Measurements from ENCODE around the gene IL2RA. TPM values are rescaled to one million over a fixed set of nuclear protein-coding genes. Genes with fewer than 3 reads are reported as not detected.

IL2RA gene
- total and polyA plus RNA-seq, 9 donors = 0.07 to 5.2 (median 0.90) TPM; not detected in 2

DNA sequence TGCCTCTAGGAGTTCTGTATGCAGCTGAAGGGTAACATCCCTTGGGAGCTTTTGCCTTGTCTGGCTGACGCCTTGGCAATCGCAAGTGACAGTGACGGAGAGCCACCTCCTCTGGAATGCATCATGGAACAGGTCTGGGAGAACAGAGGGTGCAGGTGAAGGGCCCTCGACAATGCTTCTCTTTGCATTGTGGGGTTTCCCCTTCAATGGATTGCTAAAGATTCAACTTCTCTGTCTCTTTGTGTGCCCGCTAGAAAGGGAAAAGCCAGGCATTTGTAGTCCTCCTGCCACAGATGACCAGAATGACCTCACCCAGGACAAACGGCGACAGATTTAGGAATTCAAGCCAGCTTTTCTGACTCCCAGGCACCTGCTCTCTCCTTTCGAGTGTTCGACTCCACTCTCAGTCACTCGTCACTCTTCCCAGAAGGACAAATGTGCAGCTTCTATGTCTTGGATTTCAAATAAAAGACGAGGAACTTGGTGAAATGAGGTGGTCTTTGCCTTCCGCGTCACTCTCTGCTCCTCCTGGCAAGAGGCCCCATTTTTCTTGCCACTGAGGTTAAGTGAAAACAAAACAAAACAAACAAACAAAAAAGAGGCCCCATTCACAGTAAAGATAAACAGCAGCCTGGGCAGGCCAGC, 26.1 kb downstream of the IL2RA start:
- Histone ChIP-seq H3K36me3 (no peaks in the 10 kb centered on the region), H3K4me1 (ENCODE audit: insufficient read depth) (no peaks in the 10 kb centered on the region), H3K9me3 (no peaks in the 10 kb centered on the region), H3K27me3 (no peaks in the 10 kb centered on the region), H3K27ac (no peak overlapping the region), H3K4me3 (no peak overlapping the region)
- TF ChIP-seq POLR2A (IDR thresholded peaks at IDR 0.05) = no peak
- intact Hi-C loops (cut with DNase I) = no loop called here
- no peak for DNase-seq
- WGBS, 3 donors = 91 to 93% (median 91%) methylated on average over 13 of the region's 13 CpGs

DNA sequence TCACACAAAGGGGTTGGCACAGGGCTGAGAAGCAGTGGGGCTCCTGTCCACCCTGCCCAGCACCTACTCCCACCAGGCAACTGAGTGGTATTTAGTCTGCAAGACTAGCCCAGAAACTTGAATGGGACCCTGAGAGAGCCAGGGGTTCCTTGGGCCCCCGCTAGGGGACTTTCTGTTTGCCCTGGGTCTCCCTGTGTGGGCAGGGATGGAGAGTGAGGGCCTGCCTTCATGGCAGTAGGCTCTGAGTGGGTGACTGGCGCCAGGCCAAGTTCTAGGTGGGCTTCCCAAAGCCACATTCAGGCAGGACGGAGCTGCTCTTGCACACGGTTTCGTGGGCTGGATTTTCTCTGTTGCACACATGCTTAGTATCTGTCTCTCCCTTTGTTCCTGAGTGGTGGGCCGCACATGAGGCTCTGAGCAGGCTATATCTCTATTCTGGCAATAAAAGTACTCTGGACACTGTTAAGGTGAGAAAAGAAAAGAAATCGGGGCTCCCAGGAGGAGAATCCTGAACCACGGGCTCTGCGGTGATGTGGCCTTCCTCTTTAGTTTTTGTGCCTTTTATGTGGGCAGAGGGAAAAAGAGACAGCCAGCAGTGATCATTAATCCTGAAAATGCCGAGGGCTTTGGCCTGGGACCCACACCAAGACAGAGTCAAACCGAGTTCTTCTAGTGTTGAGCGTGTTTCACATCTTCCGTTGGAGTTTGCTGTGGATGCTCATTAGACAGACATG, 26.9 kb downstream of the IL2RA start:
- H3K4me1 ChIP-seq (ENCODE audit: insufficient read depth) = no peaks in the 10 kb centered on the region
- H3K9me3 ChIP-seq = no peaks in the 10 kb centered on the region
- intact Hi-C loops (cut with DNase I) = no loop called here
- no peaks in the 10 kb centered on the region for H3K36me3 ChIP-seq
- H3K27ac ChIP-seq = no peak overlapping the region
- H3K27me3 ChIP-seq = no peaks in the 10 kb centered on the region
- 92 to 95% (median 93%) methylated on average over 13 of the region's 13 CpGs for WGBS, 3 donors
- TF ChIP-seq POLR2A (IDR thresholded peaks at IDR 0.05) (no peak), CTCF (IDR thresholded peaks at IDR 0.05) (no peak), EP300 (IDR thresholded peaks at IDR 0.05) (no peak)
- no peak for DNase-seq
- H3K4me3 ChIP-seq = no peak overlapping the region

DNA sequence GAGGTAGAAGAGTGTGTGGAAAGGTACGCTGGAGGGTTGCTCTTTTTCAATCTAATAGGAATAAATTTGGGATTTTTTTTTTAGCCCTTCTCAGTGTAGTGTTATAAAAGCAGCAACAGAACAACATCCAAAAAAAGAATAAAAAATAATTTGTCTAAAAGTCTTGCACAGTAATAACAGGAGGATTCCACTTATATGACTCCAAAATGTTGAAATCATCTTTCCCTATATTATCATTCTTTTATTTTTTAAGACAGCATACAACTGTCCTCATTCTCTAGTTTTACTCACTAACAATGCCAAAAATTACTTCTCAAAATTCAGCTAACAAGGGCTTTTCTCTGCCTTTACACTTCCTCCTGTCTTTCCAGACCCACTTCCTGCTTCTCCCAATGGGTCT, 27.8 kb downstream of the IL2RA start:
- no peak overlapping the region for H3K27ac ChIP-seq
- no peaks in the 10 kb centered on the region for H3K36me3 ChIP-seq
- intact Hi-C loops (cut with DNase I) = no loop called here
- H3K4me3 ChIP-seq = no peak overlapping the region
- 39 to 60% (median 58%) methylated on average over 1 of the region's 1 CpG for WGBS, 3 donors
- DNase-seq = no peak
- H3K27me3 ChIP-seq = no peaks in the 10 kb centered on the region
- TF ChIP-seq CTCF (IDR thresholded peaks at IDR 0.05) = no peak
- TF ChIP-seq EP300 (IDR thresholded peaks at IDR 0.05) = no peak
- no peak for TF ChIP-seq POLR2A (IDR thresholded peaks at IDR 0.05)
- no peaks in the 10 kb centered on the region for H3K9me3 ChIP-seq
- H3K4me1 ChIP-seq (ENCODE audit: insufficient read depth) = no peaks in the 10 kb centered on the region

DNA sequence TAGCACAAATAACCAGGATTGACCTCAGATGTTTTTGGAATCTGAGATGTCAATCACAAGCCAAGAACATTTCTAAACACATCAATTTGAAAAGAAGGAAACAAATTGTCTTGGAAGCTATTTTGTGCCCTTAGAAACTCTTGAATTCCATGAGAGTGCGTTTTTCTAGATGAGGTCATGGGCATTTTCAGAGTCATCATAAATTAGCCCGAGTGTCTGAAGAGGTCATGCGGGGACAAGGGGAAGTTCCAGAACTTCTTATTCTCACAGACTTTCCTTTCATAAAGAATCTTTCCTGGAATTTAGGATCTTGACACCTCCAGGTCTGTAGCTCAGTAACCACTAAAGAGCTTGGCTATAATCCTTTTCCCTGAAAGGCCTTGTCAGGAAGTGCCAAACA, 28.2 kb downstream of the IL2RA start:
- WGBS, 3 donors = 7 to 16% (median 12%) methylated on average over 3 of the region's 3 CpGs
- Histone ChIP-seq H3K36me3 (no peaks in the 10 kb centered on the region), H3K9me3 (no peaks in the 10 kb centered on the region), H3K4me3 (no peak overlapping the region), H3K27me3 (no peaks in the 10 kb centered on the region), H3K27ac (no peak overlapping the region), H3K4me1 (ENCODE audit: insufficient read depth) (no peaks in the 10 kb centered on the region)
- DNase-seq = no peak
- intact Hi-C loops (cut with DNase I) = no loop called here
- TF ChIP-seq CTCF (IDR thresholded peaks at IDR 0.05) = no peak
- TF ChIP-seq EP300 (IDR thresholded peaks at IDR 0.05) = no peak
- TF ChIP-seq POLR2A (IDR thresholded peaks at IDR 0.05) = no peak

GRCh38 chr10:6030940-6031339, 31.2 kb downstream of the IL2RA start:
- DNase-seq = no peak
- no peak overlapping the region for H3K4me3 ChIP-seq
- H3K27me3 ChIP-seq = no peaks in the 10 kb centered on the region
- H3K27ac ChIP-seq = no peak overlapping the region
- no peak for TF ChIP-seq POLR2A (IDR thresholded peaks at IDR 0.05)
- TF ChIP-seq EP300 (IDR thresholded peaks at IDR 0.05) = no peak
- no peak for TF ChIP-seq CTCF (IDR thresholded peaks at IDR 0.05)
- no peaks in the 10 kb centered on the region for H3K36me3 ChIP-seq
- H3K4me1 ChIP-seq (ENCODE audit: insufficient read depth) = no peaks in the 10 kb centered on the region
- H3K9me3 ChIP-seq = no peaks in the 10 kb centered on the region
- intact Hi-C loops (cut with DNase I) = no loop called here
